WI38 (cell line): ENCODE data around the gene ANKIB1.
"Not testable (repeated sequence)": the region's sequence is repeated elsewhere in the genome, so short reads cannot be mapped to it uniquely, and the experiment has no call there.

Experiments
- H3K4me3 ChIP-seq: 2 replicates; pipeline ENCODE4 v1.5.1; 2011; ENCODE audit warnings: low read depth, mild to moderate bottlenecking, control low read depth, low read length
- TF ChIP-seq, protein P1 (sequence below): IDR thresholded peaks from 2 replicates; pipeline ENCODE4 v1.5.1; 2012; ENCODE audit warnings: low read depth, mild to moderate bottlenecking, control low read depth, low read length

ANKIB1 gene

DNA sequence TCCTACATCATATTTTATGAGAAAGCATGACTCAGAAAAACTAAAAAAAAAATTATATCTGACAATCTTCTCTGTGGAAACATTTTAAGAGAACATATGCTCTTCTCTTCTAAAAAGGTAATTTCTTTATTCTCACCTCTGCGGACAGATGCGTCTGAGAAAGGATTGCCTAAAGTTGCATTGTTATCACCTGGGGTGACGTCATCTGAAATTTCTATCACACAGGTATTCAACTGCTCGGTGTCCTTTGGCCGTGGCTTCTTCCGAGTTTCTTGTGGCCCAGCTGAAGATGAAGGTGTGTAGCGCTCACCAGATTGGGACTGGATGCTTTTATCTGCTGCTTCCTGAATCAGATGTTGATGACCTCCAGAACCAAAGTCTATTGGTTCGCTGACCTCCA, 187.2 kb downstream of the ANKIB1 start:
- TF ChIP-seq, protein P1, sequence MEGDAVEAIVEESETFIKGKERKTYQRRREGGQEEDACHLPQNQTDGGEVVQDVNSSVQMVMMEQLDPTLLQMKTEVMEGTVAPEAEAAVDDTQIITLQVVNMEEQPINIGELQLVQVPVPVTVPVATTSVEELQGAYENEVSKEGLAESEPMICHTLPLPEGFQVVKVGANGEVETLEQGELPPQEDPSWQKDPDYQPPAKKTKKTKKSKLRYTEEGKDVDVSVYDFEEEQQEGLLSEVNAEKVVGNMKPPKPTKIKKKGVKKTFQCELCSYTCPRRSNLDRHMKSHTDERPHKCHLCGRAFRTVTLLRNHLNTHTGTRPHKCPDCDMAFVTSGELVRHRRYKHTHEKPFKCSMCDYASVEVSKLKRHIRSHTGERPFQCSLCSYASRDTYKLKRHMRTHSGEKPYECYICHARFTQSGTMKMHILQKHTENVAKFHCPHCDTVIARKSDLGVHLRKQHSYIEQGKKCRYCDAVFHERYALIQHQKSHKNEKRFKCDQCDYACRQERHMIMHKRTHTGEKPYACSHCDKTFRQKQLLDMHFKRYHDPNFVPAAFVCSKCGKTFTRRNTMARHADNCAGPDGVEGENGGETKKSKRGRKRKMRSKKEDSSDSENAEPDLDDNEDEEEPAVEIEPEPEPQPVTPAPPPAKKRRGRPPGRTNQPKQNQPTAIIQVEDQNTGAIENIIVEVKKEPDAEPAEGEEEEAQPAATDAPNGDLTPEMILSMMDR = no peak
- no peak overlapping the region for H3K4me3 ChIP-seq

DNA sequence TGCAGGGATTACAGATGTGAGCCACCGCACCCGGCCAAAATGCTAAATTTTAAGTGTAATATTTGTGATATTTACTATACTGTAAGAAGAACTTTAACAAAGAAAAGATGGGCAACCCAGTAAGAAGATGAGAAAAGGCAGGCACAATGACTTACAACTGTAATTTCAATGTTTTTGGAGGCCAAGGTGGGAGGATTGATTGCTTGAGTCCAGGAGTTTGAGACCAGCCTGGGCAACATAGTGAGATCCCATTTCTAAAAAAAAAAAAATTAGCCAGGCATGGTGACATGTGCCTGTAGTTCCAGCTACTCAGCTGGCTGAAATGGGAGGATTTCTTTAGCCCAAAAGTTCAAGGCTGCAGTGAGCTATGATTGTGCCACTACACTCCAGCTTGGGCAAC, 189.8 kb downstream of the ANKIB1 start:
- TF ChIP-seq, protein P1 = no peak

DNA sequence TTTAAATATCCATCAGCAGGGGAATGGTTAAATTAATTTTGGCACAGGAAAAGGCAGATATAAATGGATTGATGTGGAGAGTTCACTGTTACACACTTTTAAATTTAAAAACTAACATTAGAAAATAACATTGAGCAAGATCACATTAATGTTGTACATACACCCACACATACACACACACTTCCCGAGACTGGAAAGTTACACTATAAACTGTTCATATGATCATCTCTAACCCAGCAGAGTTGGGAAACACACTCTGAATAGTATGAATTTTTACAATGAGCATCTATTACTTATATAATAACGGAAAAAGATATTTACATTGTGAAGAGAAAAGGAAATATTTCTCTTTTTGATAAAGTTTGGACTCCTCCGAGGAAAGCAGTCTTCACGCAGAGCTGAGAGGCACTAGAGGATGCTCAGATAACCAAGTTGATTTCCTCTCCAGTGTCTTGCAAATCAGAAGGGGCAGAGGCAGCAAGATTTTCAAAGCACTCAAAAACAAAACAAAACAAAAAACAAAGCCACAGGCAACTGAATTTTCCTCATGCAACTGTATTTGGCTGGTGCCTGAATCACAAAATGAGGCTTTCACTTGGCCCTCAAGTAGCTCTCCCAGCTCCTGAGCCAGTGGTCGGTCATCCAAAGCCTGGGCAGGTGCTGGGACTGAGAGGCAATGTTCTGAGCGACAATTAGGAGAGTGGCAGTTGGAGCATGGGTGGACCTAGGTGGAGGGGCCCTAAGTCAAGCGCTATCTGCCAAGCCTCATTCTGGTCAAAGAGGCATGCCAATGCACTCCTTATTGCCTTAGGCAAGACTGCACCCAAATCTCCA, 191.1 kb downstream of the ANKIB1 start:
- H3K4me3 ChIP-seq = no peak overlapping the region
- TF ChIP-seq, protein P1 = no peak

More for the DNA sequence above, 189.8 kb downstream of the ANKIB1 start:
- H3K4me3 ChIP-seq = no peak overlapping the region

DNA sequence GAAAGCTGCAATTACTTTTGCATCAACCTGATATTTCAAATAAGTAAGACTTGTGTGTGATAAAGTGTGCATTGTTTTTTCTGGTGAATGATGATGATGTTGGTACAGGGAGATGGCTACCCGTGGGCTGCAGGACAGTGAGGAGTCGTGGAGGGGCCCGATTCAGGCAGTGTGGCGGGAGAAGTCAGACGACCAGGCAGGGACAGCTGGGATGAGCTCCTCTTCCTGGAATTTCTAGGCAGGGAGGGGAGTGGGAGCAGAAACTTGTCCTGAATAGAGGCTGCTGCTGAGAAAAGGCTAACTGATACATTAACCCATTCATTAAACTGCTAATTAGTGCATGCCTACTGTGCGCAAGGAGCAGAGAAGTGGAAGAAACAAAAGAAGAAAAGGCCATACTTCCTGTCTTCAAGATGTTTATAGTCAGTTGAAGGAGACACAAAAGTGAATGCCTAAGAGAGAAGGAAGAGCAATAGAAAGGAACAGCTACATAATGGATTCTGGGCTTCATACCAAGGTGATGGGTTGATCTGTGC, 192.2 kb downstream of the ANKIB1 start:
- no peak overlapping the region for H3K4me3 ChIP-seq
- TF ChIP-seq, protein P1 = no peak

DNA sequence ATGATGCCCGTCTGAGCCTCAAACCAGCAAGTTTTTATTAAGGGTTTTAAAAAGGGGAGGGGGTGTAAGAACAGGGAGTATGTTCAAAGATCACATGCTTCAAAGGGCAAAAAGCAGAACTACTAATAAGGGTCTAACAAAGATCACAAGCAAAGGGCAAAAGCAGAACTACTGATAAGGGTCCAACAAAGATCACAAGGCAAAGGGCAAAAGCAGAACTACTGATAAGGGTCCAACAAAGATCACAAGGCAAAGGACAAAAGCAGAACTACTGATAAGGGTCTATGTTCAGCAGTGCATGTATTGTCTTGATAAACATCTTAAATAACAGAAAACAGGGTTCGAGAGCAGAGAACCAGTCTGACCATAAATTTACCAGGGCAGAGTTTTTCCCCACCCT, 196.9 kb downstream of the ANKIB1 start:
- not testable (repeated sequence) for H3K4me3 ChIP-seq

DNA sequence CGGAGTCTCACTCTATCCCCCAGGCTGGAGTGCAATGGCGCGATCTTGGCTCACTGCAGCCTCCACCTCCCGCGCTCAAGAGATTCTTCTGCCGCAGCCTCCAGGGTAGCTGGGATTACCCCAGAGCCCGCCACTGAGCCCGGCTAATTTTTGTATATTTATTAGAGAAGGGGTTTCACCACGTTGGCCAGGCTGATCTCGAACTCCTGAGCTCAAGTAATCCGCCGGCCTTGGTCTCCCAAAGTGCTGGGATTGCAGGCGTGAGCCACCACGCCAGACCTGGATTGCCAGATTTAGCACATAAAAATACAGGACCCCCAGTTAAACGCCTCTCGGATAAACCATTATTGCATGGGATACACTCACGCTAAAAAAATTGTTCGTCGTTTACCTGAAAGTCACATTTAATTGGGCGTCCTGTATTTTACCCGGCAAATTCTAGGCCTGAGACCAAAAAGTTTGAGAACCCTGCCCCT, 201.1 kb downstream of the ANKIB1 start:
- H3K4me3 ChIP-seq = peak overlapping the region; percentile 95
- TF ChIP-seq, protein P1 = no peak; the same call in 1 of the 2 replicates

DNA sequence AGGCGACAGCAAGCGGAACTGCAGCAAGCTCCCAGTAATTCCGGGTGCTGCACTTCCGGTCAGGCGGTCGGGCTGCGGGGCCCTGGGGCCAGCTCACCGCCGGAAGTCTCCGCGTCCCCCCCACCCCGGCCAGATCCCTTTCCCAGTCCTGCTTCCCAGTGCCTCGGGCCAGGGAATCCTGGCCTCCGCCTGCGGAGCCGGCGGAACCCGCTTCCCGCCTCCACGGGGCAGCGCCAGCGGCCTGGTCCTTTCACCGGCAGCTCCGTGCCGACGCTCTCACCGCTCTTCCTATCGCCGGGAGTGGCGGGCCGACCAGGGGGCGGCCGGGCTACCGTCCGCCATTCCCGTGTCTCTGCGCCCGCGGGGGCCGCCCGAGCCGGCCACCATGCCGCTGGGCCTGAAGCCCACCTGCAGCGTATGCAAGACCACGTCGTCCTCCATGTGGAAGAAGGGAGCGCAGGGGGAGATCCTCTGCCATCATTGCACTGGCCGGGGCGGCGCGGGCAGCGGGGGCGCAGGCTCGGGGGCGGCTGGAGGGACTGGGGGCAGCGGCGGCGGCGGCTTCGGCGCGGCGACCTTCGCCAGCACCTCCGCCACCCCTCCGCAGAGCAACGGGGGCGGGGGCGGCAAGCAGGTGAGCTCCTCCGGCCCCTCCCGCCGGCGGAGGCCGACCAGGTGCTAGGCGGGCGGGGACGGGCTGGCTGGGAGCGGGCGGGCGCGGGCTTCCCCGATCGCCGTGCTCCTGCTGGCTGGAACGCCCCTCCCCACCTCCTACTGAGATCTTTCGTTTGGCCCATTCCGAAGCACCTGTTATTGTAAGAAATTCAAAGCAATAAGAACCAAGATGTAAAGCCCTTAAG, 201.8 kb downstream of the ANKIB1 start, which contains the start of gene GATAD1:
TSS of gene GATAD1 (plus strand) at position 138 of the 860 bp plus-strand sequence. CDS start at position 386, 248 bp downstream.
- TF ChIP-seq, protein P1 = peak; percentile 89; the same call in 1 of the 2 replicates
- H3K4me3 ChIP-seq = peak within 1 kb of the TSS; percentile 95
